Activated B cell treated with CpG ODN at 0.5 μM for 24 hours (primary cell): Measurements from ENCODE around the gene KCNJ6. TPM values are rescaled to one million over a fixed set of nuclear protein-coding genes. Genes with fewer than 3 reads are reported as not detected.

Experiments
- ATAC-seq: fragments of 200-7000 bp; cut with Tn5 transposase; one replicate; pipeline ENCODE4 v1.10.0; 2021; ENCODE audit warnings: low read depth, mild to moderate bottlenecking, moderate library complexity
- CTCF ChIA-PET: fragments of 350-600 bp; sonication (Branson Sonifier 250); formaldehyde crosslinking; loops from one replicate; lab custom pipeline; 2021; ENCODE audit warnings: antibody characterized with exemption; lab: Charles Lee
- POLR2A ChIA-PET: fragments of 350-600 bp; sonication (Branson Sonifier 250); formaldehyde crosslinking; loops from one replicate; lab custom pipeline; 2021; ENCODE audit warnings: antibody characterized with exemption; lab: Charles Lee
- DNase-seq: peaks from one replicate; pipeline ENCODE4 v3.0.0; 2022
- H3K27ac Mint-ChIP-seq: one replicate; pipeline ENCODE4 v1.8.0; 2020; ENCODE audit warnings: mixed read lengths
- H3K27me3 Mint-ChIP-seq: one replicate; pipeline ENCODE4 v1.8.0; 2021; ENCODE audit warnings: mixed read lengths
- H3K36me3 Mint-ChIP-seq: one replicate; pipeline ENCODE4 v1.8.0; 2021; ENCODE audit warnings: low read depth, mixed read lengths
- H3K4me1 Mint-ChIP-seq: one replicate; pipeline ENCODE4 v1.8.0; 2021; ENCODE audit warnings: mixed read lengths
- H3K4me3 Mint-ChIP-seq: one replicate; pipeline ENCODE4 v1.8.0; 2020; ENCODE audit warnings: mild to moderate bottlenecking, mixed read lengths
- H3K9me3 Mint-ChIP-seq: one replicate; pipeline ENCODE4 v1.8.0; 2020; ENCODE audit warnings: mixed read lengths
- CTCF ChIP-seq: fragments of 200-600 bp; IDR thresholded peaks from one replicate; pipeline ENCODE4 v1.8.0; 2022; ENCODE audit warnings: antibody characterized with exemption, mild to moderate bottlenecking
- intact Hi-C: fragments of 100-400 bp; cut with micrococcal nuclease; formaldehyde crosslinking; loops from one replicate; pipeline ENCODE4 v1.15.1; 2024
- total RNA-seq: library from RNA; stranded (reverse); gene quantifications from 2 replicates; pipeline ENCODE4 v1.2.3, GENCODE V29; 2022

The KCNJ6 gene
- total RNA-seq, 1 donor from 2014 or later, result not detected

GRCh38 chr21:37828556-37828955 is 87.7 kb downstream of the KCNJ6 start:
- no peak for ATAC-seq
- no peak overlapping the region for H3K4me3 Mint-ChIP-seq
- peaks cover 2% of the 10 kb centered on the region for H3K9me3 Mint-ChIP-seq
- intact Hi-C loops, result no loop called here
- TF ChIP-seq CTCF, result no peak
- ChIA-PET CTCF (no interaction called here), POLR2A (no interaction called here)
- peaks cover 1% of the 10 kb centered on the region for H3K27me3 Mint-ChIP-seq
- no peak overlapping the region for H3K27ac Mint-ChIP-seq
- H3K4me1 Mint-ChIP-seq, result no peaks in the 10 kb centered on the region
- no peaks in the 10 kb centered on the region for H3K36me3 Mint-ChIP-seq
- DNase-seq, result no peak

- ChIA-PET POLR2A (no interaction called here), CTCF (no interaction called here)
- intact Hi-C loops, result no loop called here
- H3K4me1 Mint-ChIP-seq, result no peaks in the 10 kb centered on the region
- H3K9me3 Mint-ChIP-seq, result peaks cover 3% of the 10 kb centered on the region
- H3K27me3 Mint-ChIP-seq, result peaks cover 3% of the 10 kb centered on the region
- no peak for DNase-seq
- ATAC-seq, result no peak
- H3K36me3 Mint-ChIP-seq, result no peaks in the 10 kb centered on the region
- H3K4me3 Mint-ChIP-seq, result no peak overlapping the region
- H3K27ac Mint-ChIP-seq, result no peak overlapping the region
- TF ChIP-seq CTCF, result no peak
Observed at GRCh38 chr21:37827913-37828312, 88.3 kb downstream of the KCNJ6 start.

- no peak overlapping the region for H3K4me3 Mint-ChIP-seq
- TF ChIP-seq CTCF, result no peak
- POLR2A ChIA-PET, result no interaction called here
- CTCF ChIA-PET, result no interaction called here
- peaks cover 3% of the 10 kb centered on the region for H3K9me3 Mint-ChIP-seq
- intact Hi-C loops, result no loop called here
- H3K36me3 Mint-ChIP-seq, result no peaks in the 10 kb centered on the region
- H3K27ac Mint-ChIP-seq, result no peak overlapping the region
- no peak for ATAC-seq
- H3K27me3 Mint-ChIP-seq, result peaks cover 3% of the 10 kb centered on the region
- no peaks in the 10 kb centered on the region for H3K4me1 Mint-ChIP-seq
- DNase-seq, result no peak
Observed at GRCh38 chr21:37821786-37822450, 94.3 kb downstream of the KCNJ6 start.

GRCh38 chr21:37821092-37821491 is 95.2 kb downstream of the KCNJ6 start:
- no peaks in the 10 kb centered on the region for H3K4me1 Mint-ChIP-seq
- intact Hi-C loops, result no loop called here
- ChIA-PET CTCF (no interaction called here), POLR2A (no interaction called here)
- H3K27ac Mint-ChIP-seq, result no peak overlapping the region
- ATAC-seq, result no peak
- no peaks in the 10 kb centered on the region for H3K36me3 Mint-ChIP-seq
- H3K4me3 Mint-ChIP-seq, result no peak overlapping the region
- H3K27me3 Mint-ChIP-seq, result peaks cover 3% of the 10 kb centered on the region
- no peak for TF ChIP-seq CTCF
- DNase-seq, result no peak
- H3K9me3 Mint-ChIP-seq, result peaks cover 3% of the 10 kb centered on the region

GRCh38 chr21:37819372-37819771 is 96.9 kb downstream of the KCNJ6 start:
- intact Hi-C loops, result no loop called here
- H3K9me3 Mint-ChIP-seq, result peaks cover 3% of the 10 kb centered on the region
- ChIA-PET CTCF (no interaction called here), POLR2A (no interaction called here)
- H3K27ac Mint-ChIP-seq, result no peak overlapping the region
- no peak for DNase-seq
- H3K27me3 Mint-ChIP-seq, result peaks cover 3% of the 10 kb centered on the region
- H3K4me1 Mint-ChIP-seq, result no peaks in the 10 kb centered on the region
- no peak for ATAC-seq
- H3K36me3 Mint-ChIP-seq, result no peaks in the 10 kb centered on the region
- no peak for TF ChIP-seq CTCF
- H3K4me3 Mint-ChIP-seq, result no peak overlapping the region
